GM19193 (cell line): ENCODE results near the gene OR2W3.

Experiments used
- POLR2A ChIP-seq: IDR thresholded peaks from 4 replicates; pipeline ENCODE4 v1.6.1; 2011; ENCODE audit not compliant: insufficient read depth, insufficient read length; ENCODE audit errors: extremely low read depth

Gene OR2W3

DNA sequence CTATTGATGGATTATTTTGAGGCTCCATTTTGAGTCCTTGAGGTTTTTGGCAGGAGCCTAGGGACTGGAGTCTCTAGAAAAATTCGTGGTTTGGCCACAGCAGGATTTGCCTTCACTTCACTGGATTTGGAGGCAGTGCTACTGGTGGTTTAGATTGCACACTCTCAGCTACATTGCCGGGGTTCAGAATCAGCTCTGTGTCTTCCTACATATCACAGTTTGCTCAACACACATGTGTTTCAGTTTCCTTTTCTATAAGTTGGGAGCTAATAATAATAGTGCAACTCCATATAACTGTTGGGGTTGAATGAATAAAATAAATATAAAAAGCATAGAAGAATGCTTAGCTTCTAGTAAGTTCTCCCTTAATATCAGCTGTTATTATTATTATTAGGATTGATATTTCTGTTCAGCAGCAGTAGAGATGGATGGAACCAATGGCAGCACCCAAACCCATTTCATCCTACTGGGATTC, at the start of gene OR2W3:
Gene OR2W3 (plus strand): TSS at position 425 of the 475 bp plus-strand sequence. CDS start 0 bp downstream, at position 425.
- no peak for TF ChIP-seq POLR2A

GRCh38 chr1:247845693-247846017, 49.7 kb upstream of the OR2W3 start:
- TF ChIP-seq POLR2A: no peak

GRCh38 chr1:247848346-247848745, 47.0 kb upstream of the OR2W3 start:
- no peak for TF ChIP-seq POLR2A

DNA sequence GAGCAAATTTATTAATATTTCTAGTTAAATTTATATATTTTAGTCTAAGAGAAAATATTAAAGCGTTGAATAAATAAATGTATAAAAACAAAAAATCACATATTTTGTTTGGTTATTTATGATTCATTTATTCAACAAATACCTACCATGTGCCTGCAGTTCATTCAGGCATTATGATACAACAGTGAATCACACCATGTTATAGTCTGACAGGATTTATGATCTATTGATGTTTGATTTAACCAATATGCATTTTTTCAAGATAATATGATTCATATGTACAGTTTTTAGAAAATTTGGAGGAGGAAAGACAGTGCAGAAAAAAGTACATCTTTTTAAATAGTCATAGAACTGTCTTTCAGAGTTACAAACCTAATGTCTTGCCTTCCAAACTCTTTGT, 45.8 kb upstream of the OR2W3 start:
- no peak for TF ChIP-seq POLR2A

DNA sequence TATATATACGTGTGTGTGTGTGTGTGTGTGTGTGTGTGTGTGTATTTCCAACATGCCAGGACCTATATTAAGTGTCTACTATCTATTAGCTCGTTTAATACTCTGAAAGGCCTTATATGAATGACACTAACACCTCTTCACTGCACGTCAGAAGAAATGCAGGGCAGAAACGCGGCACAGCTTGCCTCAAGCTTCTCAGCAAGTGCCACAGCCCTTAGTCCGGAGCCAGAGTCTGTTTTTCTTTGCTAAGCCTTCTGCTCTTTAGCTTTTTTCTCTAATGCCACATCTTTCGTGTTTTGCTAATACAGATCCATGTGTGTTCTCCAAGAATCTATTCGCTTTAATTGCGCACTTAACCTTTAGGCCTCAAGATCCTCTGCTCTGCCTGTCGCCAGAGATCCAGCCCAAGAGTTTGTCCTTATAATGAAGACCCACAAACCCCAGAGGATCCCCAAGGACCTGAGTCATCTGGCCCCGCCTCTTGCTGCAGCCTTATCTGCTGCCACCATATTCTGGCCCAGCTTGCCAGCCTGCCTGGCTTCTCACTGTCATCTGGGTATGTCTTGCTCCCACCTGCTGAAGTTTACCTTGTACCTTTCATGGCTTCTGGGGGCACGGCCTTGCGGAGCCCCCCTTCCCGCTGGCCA, 40.4 kb upstream of the OR2W3 start:
- TF ChIP-seq POLR2A: no peak

- no peak for TF ChIP-seq POLR2A
Observed at GRCh38 chr1:247855911-247856310, 39.5 kb upstream of the OR2W3 start.

DNA sequence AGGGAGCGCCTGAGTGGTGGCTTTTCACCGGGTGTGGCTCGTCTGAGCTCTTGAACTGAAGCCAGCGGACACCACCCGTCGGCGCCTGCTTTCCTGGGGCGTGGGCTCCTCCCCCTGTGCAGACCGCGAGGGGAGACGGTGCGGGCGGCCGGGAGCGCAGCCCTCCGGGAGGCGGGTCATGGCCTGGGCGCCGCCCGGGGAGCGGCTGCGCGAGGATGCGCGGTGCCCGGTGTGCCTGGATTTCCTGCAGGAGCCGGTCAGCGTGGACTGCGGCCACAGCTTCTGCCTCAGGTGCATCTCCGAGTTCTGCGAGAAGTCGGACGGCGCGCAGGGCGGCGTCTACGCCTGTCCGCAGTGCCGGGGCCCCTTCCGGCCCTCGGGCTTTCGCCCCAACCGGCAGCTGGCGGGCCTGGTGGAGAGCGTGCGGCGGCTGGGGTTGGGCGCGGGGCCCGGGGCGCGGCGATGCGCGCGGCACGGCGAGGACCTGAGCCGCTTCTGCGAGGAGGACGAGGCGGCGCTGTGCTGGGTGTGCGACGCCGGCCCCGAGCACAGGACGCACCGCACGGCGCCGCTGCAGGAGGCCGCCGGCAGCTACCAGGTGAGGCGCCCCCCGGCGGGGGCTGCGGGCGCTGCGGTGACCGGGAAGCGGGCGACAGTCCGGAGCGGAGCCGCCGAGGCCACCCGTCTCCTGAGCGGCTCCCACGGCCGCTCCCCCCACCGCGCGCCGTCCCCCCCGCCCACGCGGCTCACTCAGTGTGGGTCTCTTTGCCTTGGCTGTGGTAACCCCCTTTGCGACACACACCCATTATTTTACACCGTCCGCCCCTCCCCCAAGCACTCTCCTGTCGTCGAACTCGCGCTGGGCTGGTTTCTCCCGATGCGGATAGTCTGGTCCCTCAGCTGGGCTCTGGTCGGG, 38.1 kb upstream of the OR2W3 start, which contains the start of gene TRIM58:
Gene TRIM58 (plus strand): TSS at position 119 of the 916 bp plus-strand sequence. CDS start 60 bp downstream, at position 179.
- TF ChIP-seq POLR2A: no peak

DNA sequence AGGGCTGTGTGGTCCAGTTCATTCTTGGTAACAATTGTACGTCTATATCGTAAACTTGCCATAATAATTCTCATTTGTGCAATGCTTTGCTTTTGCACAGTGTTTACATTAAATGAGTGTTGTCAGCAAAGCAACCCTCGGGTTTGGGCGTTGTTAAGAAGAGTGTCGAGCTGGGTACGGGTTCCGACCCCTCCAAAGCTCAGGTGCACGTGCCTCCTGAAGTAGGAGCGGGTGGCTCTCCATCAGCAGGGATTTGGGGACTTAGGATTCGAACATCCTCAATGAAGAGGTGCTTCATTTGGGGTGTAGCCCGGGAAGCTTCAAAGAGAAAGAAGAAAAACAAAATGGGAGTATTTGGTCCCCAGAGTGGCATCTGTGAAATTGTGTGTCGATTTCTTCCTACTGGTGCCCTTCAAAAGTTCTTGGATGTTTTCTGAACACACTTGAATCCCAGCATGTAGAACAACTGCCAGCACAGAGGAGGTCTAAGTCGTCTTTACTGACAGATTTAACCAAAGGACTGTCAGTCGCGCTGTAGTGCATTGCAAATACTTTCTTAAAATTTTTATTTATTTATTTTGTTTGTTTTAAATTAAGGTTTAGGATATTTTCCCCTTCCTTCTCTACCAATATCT, 37.3 kb upstream of the OR2W3 start:
- TF ChIP-seq POLR2A: no peak

DNA sequence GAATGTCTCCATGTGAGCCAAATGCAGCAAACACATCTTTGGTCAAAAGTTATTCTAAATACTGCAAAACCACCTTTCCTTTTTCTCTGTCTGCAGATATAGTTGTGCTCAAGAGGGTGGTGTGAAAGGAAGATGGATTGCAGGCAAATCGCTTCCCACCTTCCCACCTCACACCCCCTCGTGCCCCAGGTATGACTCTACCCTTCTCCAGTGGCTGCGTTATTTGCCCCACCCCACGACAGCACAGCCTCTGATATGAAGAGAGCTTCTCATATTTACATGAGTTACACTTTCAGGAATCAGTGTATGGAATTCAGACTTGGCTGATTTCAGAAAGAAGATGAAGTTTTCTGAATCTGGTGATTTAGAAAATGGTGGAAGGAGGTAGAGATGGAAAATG, 32.6 kb upstream of the OR2W3 start:
- TF ChIP-seq POLR2A: no peak

- no peak for TF ChIP-seq POLR2A
Observed at GRCh38 chr1:247864644-247865043, 30.7 kb upstream of the OR2W3 start.

DNA sequence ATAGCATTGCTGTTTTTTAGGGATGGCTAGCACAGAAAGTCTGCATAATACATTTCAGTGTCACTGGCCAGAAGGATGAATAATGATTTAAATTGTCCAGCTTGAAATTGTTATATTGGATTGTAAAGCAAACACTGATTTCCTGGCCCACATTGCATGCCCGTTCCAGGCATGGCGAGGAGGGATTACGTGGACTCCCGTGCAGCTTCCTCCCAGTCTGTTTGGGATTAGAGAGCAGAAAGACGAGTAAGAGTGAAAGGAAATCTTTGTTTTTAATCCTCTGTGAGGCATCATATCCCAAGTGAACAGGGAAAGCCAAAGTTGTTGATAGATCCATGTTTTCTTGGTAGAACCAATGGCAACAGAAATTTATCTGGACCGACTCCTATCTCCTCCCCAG, 30.0 kb upstream of the OR2W3 start:
- no peak for TF ChIP-seq POLR2A

GRCh38 chr1:247883346-247883745, 12.0 kb upstream of the OR2W3 start:
- no peak for TF ChIP-seq POLR2A

DNA sequence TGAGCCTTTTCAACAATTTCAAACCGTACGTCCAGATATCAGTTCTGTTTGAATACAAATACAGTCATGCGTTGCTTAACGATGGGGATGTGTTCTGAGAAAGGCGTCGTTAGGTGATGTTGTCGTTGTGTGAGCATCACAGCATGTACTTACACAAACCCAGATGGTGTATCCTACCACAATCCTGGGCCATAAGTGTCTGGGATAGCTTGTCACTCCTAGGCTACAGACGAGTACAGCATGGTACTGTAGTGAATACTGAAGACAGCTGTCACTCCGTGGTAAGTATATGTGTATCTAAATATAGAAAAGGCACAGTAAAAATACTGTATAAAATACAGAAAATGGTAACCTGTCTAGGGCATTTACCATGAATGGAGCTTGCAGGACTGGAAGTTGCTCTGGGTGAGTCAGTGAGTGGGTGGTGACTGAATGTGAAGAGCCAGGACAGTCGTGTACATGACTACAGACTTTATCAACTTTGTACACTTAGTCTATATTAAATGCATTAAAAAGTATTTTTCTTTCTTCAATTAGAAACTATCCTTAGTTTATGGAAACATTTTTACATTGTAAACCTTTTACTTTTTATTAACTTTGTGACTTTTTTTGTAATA, 10.5 kb upstream of the OR2W3 start:
- TF ChIP-seq POLR2A: no peak

GRCh38 chr1:247895976-247896375, 589 bp downstream of the OR2W3 start:
- no peak for TF ChIP-seq POLR2A

- TF ChIP-seq POLR2A: no peak
Observed at GRCh38 chr1:247904122-247904521, 8.7 kb downstream of the OR2W3 start.
